GM10248 (cell line): Measurements from ENCODE around the gene IGF2R.

Source experiments
- CTCF ChIA-PET: fragments of 300-600 bp; sonication (Branson Sonifier 250); formaldehyde crosslinking; extraction: SDS; loops from one replicate; lab custom pipeline; 2021; ENCODE audit warnings: antibody characterized with exemption; lab: Yijun Ruan, JAX
- POLR2A ChIA-PET: fragments of 350-650 bp; sonication (Branson Sonifier 250); formaldehyde crosslinking; extraction: SDS; loops from one replicate; lab custom pipeline; 2020; ENCODE audit warnings: antibody characterized with exemption; lab: Yijun Ruan, JAX
- DNase-seq: peaks from one replicate; pipeline ENCODE4 v3.0.0; 2012; ENCODE audit errors: extremely low spot score
- CTCF ChIP-seq: IDR thresholded peaks from 2 replicates; pipeline ENCODE4 v1.5.1; 2012; ENCODE audit warnings: mild to moderate bottlenecking, low read depth; ENCODE audit errors: extremely low read depth, missing control alignments, control extremely low read depth

Gene IGF2R

GRCh38 chr6:159951772-159952171 is 17.1 kb upstream of the IGF2R start:
- ChIA-PET POLR2A (no interaction called here), CTCF (interaction anchor here (0.7 to 1.6 kb wide), 3 partner anchors 10 to 817 kb away, joined by 3 to 7 read pairs (median 3); no protein-coding TSS in a partner anchor)
- DNase-seq = no peak
- TF ChIP-seq CTCF = no peak

GRCh38 chr6:159952289-159953005 is 16.4 kb upstream of the IGF2R start:
- ChIA-PET POLR2A (no interaction called here), CTCF (interaction anchor here (1.6 kb wide), 1 partner anchor 15 kb away, joined by 7 read pairs; no protein-coding TSS in a partner anchor)
- TF ChIP-seq CTCF = no peak

GRCh38 chr6:159953091-159953601 is 15.7 kb upstream of the IGF2R start:
- no peak for DNase-seq
- ChIA-PET POLR2A (no interaction called here), CTCF (no interaction called here)
- no peak for TF ChIP-seq CTCF

More at GRCh38 chr6:159952289-159953005, 16.4 kb upstream of the IGF2R start:
- no peak for DNase-seq

- DNase-seq = no peak
- POLR2A ChIA-PET = no interaction called here
- no peak for TF ChIP-seq CTCF
- CTCF ChIA-PET = interaction anchor here (0.9 to 1.3 kb wide), 2 partner anchors 14 to 15 kb away, joined by 3 to 4 read pairs; no protein-coding TSS in a partner anchor
These were observed 12.9 kb upstream of the IGF2R start for GRCh38 chr6:159955945-159956361.

GRCh38 chr6:159957071-159957673 is 11.7 kb upstream of the IGF2R start:
- POLR2A ChIA-PET = no interaction called here

More at GRCh38 chr6:159957071-159957673, 11.7 kb upstream of the IGF2R start:
- CTCF ChIA-PET = interaction anchor here (0.7 to 1.3 kb wide), 4 partner anchors 9 to 16 kb away, joined by 3 to 7 read pairs (median 4); no protein-coding TSS in a partner anchor
- no peak for TF ChIP-seq CTCF
- DNase-seq = no peak
